ENCODE results near the gene SMIM22.

Gene SMIM22, protein sequence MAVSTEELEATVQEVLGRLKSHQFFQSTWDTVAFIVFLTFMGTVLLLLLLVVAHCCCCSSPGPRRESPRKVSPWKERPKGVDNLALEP

DNA sequence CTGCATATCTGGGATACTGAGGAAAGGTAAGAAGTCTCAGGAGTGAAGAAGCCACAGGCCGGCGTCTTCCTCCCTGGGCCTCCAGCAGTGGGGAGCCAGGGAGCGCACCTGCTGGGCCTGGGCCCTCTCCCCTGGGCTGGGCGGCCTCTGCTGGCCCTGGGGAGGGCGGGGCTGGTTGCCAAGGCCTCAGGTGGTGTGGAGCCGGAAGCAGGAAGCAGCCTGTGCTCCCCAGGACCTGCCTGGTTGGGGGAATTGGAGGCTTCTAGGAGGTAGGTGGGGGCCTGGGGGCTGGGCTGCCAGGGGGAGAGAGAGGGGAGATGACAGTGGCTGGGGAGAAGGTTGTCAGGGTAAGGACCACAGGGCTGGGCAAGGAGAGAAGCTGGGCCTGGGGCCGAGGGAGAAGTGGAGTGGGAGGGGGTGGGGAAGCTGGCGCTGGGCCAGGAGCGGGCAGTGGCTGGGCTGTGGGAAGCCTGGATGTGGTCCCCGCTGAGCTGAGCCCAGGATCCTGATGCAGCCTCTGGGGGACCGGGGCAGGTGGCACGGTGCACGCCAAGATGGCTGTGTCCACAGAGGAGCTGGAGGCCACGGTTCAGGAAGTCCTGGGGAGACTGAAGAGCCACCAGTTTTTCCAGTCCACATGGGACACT lies at the start of gene SMIM22:
SMIM22 (plus strand) TSS at position 189 of the 647 bp plus-strand sequence; CDS start at position 555, 366 bp downstream.
- DNase-seq: no peak

DNA sequence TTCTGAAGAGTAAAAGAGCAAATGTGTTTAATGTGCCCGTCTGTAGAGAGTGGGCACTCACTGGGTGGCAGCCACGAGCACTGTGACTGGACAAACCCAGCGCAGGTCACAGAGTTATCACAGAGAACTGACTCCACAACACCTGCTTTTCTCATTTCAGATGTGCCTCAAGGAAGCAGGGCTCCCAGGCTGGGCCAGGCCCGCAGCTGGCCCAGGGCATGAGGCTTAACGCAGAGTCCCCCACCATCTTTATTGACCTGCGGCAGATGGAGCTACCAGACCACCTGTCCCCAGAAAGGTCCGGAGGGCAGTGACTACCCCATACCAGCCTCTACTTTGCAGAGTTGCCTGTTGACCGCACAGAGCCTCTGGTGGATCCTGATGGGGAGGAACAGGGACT lies 49.0 kb upstream of the SMIM22 start:
- DNase-seq: no peak

DNA sequence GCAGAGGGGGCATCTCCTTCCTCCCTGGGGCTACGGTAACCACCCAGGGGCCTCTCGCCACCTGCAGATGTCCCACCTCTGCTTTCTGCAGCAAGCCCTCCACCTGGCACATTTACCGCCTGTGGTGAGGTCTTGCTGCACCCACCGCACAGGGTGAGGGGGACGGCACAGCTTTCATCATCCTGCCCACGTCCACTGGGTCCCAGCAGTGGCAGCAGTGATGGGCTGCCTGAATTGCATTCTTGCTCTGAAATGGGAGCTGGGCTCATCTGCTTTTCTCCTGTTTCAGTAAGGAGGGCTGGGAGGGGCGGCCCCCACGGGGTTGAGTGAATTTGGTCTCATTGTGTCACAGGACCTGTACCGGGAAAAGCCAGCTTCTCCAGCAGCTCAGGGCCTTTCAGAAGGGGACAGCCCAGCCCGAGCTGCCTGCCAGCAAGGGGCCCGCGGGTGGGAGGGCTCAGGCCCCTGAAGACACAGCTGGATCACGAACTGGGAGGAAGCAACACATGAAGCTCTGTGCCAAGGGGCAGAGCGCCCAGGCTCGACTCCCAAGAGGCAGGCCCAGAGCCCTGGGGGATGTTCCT lies 48.1 kb upstream of the SMIM22 start:
- DNase-seq: no peak

DNA sequence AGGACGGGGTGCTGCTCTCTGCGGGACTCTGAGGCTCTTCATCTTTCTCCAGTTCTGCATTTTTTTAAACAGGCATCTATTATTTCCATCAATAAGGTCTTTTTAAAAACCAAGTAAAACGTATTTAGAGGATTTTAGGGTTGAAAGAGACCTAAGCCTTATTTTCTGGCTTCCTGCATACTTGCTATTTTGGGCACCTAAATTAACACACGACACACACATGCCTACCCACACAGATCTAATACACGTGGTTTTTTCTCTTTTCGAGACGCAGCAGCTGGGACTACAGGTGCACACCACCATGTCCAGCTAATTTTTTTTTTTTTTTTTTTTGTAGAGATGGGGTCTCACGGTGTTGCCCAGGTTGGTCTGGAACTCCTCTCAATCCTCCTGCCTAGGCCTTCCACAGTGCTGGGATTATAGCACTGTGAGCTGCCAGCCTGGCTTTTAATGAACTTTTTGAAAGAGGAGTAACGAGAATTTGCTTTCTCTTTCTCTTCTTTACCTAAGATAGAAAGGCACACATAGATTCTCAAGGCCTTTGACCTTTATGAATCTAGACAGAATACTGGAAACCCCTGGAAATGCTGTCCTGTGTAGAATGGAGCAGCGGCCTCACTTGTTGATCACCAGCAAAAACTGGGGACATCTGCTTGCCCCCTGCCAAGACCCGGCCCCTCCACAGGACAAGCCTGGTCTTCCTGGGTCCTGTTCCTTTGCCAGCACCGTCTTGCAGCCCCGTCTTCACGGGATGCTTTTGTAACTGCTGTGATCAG lies 47.1 kb upstream of the SMIM22 start:
- DNase-seq: no peak

DNA sequence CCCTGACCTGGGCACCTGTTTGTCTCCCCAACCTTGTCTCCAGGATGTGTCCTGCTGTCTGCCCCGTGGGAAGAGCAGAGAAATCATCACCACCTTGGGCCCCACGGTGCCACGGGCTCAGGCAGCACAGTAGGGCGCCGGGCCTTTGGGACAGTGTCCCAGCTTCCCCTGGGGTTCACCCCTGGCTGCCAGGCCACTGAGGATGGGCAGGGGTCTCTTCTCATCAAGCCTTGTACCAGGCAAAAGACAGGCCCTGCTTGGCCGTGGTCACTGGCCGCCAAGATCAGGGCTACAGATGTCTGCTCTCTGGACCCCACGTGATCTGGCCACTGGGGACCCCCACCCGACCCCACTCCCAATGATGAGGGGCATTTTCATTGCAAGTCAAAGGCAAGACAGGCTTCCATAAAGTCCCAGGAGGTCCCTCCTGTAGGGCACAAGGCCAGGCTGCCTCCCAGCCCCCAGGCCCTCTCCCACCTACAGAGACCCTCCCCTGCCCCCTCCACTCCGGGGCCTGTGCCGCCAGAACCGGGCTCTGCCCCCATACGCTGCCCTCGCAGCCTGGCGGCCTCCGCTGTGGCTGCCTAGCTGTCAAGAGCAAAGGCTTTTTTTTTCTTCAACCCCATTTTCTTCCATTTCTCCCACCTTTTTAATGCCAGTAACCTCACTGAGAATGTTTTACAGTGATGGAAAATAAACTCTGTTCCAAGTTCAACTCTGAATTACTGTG lies 46.3 kb upstream of the SMIM22 start:
- no peak for DNase-seq

DNA sequence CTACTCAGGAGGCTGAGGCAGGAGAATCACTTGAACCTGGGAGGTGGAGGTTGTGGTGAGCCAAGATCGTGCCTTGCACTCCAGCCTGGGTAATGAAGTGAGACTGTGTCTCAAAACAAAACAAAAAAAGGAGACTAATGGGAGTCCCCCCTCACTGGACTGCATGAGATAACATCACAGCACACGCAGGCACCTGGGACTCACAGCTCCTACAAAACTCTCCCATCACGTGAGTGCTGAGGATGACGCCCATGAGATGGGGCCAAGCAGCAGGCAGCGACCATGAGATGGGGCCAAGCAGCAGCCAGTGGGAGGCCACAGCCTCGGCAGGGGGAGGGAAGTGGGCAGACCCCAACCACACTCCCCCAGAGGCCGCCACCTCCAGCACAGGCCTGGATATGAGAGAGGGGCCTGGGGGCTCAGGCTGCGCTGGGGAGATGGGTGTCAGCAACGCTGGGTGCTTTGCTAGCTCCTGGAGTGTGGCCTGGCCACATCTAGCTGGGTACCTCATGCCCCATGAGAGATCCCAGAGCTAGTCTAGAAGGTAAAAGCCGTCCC lies 45.4 kb upstream of the SMIM22 start:
- DNase-seq: no peak

DNA sequence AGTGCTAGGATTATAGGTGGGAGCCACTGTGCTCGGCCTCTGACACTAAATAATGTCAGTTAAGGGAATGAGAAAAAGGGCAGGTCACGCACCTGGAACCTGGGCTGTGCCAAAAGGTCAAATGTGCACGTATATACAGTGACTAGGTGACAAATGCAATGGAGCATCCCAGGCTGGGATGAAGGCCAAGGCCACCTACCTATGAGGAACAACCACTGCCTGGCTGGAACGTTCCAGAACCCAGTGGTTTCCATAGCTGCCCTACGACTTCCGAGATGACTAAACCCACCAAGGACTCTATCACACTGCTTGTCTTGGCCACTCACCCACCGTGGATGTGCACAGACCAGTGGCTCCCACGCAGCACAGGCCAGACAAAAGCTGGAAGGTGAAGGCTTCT lies 44.3 kb upstream of the SMIM22 start:
- DNase-seq: no peak

DNA sequence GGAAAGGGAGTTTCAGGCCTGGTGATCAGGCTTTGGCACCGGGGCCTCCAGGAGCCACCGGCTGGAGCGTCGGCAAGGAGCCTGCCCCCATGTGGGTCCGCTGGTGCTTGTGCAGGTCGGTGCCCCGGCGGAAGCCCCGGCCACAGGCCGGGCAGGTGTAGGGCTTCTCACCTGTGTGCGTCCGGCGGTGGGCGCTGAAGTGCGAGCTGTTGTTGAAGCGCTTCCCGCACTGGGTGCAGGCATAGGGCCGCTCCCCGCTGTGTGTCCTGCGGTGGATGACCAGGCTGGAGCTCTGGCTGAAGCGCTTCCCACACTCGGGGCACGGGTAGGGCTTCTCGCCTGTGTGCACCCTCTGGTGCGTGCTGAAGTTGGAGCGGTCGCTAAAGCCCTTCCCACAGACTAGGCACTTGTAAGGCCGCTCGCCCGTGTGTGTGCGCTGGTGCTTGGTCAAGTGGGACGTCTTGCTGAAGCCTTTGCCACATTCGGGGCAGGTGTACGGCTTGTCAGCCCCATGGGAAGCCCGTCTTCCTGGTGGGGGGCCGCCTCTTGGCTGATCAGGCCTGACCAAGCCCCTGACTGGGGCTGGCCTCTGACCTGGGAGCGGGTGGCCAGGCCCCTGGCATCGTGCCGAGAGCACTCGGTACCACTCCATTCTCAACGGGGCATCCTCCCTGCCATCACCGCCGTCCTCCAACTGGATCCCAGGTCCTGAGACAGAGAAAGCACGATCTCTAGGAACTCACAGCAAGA lies 42.6 kb upstream of the SMIM22 start:
- DNase-seq: no peak

DNA sequence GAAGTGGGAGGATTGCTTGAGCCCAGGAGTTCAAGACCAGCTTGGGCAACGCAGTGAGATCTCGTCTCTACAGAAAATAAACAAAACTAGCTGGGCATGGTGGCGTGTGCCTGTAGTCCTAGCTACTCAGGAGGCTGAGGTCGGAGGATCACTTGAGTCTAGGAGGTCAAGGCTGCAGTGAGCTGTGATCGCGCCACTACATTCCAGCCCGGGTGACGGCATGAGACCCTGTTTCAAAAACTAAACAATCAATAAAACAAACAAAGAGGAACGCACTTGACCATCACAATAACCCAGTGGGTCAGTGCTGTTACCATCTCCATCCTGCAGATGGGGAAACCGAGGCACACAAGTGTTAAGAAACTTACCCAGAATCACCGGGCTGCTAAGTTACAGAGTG lies 41.9 kb upstream of the SMIM22 start:
- no peak for DNase-seq

DNA sequence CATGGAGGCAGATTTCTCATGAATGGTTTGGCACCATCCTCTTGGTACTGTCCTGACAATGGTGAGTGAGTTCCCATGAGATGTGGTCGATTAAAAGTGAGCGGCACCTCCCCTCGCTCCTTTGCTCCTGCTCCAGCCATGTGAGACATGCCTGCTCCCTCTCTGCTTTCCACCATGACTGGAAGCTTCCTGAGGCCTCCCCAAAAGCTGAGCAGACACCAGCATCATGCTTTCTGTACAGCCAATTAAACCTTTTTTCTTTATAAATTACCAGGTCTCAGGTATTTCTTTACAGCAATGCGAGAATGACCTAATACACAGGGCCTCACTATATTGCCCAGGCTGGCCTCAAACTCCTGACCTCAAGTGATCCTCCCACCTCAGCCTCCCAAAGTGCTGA lies 40.3 kb upstream of the SMIM22 start:
- no peak for DNase-seq

DNA sequence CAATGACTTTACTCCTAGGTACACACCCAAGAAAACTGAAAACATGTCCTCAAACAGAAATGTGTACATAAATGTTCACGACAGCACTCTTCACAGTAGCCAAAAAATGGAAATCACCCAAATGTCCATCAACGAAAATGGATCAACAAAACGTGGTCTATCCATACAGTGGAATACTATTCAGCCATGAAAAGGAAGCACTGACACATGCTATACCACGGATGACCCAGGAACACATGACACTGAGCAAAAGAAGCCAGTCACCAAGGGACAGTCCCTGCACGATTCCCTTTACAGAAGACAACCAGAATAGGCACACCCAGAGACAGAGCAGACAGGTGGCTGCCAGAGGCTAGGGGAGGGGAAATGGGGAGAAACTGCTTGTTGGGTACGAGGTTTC lies 39.5 kb upstream of the SMIM22 start:
- DNase-seq: no peak

DNA sequence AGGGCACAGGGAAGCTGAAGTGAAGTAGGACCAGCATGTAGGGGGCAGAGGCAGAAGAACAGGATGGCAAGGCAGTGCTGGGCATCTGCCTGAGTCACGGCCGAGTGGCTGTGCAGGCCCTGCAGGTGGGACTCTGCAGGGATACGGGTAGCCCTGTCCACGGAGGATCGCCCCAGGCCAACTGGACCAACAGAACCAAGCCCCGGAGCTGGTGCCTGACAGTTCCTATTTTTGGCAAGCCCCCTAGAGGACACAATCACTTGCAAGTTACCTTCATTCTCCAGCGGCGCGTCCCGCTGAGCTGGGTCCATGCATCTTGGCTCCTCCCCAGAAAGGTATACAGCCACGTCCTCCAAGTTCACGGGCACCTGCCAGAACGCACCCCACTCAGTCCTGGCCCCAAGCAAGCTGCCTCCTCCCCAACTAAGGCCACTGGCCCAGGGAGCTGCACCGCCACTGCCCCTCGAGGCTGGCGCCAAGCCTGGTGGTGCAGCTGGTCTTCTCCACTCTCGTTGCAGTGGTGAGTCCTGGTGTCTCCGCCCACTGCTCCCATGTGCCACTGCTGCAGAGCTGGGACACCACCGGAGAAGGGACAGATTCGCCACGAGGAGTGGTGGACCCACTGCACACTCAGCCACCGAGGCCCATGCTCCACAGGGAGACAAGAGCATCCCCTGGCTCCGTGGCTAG lies 34.8 kb upstream of the SMIM22 start:
- DNase-seq: no peak

DNA sequence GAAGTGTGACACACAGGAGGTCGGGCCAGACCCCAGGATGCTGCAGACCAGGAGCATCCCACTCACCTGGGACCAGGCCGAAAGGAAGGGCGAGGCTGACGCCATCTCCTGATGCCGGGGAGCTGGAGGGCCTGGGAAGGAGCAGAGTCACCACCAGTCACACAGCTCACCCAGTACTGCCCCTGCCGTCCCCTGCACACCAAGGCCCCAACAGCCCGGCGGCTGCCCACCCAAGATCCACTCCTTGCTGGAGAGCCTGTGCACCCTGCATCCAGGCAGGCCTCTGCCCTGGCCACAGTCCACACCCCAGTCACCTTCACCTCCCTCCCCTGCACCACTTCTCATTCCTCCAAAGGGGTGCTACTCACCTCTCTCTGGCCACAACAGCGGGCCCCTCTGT lies 33.0 kb upstream of the SMIM22 start:
- DNase-seq: no peak

DNA sequence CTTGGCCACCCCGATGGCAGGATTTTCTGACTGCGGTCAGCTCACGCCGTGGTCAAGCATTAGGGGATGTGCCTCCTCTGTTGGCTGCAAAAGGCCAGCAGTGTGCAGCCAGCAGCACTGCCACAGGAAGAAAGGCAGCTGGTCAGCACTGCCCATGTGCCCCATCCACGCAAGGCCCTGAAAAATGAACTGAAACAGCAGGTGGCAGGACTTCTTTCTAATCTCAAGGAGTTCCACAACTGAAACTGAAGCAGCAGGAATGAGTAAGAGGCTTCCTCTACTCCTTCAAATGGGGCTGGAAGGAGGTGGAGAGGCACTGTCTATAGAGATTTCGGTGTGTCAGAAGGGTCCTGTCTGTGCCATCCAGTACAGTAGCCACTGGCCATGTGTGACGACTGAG lies 31.4 kb upstream of the SMIM22 start:
- DNase-seq: no peak

DNA sequence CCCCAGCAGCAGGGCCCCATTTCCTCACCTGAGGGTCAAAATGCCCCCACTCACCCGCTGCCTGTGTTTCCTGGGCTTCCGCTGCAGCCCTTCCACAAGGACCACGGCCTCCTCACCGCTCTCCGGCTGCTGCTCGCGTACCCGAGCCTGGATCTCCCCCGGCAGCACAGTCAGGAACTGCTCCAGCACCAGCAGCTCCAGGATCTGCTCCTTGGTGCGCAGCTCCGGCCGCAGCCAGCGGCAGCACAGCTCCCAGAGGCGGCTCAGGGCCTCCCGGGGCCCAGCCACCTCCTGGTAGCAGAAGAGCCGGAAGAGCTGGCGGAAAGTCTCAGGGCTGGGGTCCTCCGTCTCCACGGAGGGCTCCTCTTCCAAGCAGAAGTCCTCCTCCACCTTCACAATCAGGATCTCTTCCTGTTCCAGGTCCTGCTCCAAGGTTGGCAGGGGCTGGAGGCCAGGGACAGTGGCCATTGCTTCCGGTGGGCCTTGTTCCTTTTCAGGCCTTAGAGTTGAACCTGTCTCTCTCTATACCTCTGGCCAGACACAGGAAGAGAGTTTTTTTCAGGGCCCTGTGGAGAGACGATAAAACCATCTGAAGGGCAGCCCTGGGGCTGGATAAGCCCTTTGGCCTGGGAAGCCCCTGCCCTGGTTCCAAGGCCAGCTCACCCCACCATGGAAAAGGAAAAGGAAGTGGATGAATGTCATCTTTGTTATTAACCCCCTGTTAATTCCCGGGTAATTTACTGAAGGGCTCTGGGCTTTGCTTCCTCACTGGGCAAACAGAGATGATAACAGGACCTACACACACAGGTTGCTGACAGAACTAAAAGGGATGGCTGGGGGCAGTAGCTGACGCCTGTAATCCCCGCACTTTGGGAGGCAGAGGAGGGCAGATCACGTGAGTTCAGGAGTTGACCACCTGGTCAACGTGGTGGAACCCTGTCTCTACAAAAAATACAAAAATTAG lies 29.4 kb upstream of the SMIM22 start:
- DNase-seq: no peak

DNA sequence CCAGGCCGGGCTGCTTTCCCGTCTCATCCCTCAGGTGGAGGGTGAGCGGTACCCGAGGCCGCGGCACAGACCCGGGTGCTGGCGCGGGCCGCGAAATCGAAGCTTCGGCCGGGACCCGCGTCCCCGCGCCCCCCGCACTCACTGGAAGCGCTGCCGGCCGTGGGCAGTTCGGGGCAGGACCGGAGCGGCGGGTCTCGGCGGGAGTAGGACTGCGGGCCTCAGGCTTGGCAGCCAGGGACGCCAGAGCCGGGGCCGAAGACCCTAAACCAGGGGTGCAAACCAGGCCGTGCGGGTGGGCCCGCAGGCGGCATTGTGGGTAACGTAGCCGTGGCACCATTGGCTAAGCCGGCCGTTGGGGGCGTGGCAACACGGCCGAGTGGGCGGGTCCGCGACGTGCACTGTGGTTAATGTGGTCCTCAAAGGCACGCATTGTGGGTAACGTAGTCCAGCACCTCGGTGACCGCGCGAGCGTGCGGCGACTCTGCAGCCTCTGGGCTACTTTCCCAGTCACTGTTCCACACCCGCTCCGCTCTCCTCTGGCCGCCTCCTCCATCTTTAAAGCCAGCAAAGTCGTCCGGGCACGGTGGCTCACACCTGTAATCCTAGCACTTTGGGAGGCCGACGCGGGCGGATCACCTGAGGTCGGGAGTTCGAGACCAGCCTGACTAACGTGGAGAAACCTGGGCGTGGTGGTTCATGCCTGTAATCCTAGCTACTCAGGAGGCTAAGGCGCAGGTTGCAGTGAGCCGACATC lies 28.1 kb upstream of the SMIM22 start, which contains the start of gene ZNF500:
ZNF500 (minus strand) TSS at position 288 of the 754 bp plus-strand sequence. CDS start 1,184 bp downstream, outside the sequence.
- peak; percentile 89 for DNase-seq

DNA sequence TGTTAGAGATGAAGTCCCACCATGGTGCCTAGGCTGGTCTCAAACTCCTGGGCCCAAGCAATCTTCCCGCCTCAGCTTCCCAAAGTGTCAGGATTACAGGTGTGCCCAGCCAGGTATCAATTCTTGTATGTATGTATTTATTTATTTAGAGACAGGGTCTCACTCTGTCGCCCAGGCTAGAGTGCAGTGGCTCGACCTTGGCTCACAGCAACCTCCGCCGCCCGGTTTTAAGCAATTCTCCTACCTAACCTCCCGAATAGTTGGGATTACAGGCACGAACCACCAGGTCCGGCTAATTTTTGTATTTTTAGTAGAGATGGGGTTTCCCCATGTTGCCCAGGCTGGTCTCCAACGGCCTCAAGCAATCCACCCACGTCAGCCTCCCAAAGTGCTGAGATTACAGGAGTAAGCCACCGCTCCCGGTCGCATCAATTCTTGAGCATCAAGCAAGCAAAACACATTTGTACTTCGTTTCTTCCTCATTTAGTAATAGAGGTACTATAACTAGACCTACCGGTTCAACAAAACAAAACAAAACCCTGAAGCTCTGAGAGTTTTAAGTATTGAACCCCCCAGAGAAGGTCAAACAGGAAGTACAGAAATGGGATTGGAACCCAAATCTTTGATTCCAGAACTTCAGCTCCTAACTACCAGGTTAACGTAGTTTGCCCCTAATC lies 27.2 kb upstream of the SMIM22 start:
- DNase-seq: no peak

DNA sequence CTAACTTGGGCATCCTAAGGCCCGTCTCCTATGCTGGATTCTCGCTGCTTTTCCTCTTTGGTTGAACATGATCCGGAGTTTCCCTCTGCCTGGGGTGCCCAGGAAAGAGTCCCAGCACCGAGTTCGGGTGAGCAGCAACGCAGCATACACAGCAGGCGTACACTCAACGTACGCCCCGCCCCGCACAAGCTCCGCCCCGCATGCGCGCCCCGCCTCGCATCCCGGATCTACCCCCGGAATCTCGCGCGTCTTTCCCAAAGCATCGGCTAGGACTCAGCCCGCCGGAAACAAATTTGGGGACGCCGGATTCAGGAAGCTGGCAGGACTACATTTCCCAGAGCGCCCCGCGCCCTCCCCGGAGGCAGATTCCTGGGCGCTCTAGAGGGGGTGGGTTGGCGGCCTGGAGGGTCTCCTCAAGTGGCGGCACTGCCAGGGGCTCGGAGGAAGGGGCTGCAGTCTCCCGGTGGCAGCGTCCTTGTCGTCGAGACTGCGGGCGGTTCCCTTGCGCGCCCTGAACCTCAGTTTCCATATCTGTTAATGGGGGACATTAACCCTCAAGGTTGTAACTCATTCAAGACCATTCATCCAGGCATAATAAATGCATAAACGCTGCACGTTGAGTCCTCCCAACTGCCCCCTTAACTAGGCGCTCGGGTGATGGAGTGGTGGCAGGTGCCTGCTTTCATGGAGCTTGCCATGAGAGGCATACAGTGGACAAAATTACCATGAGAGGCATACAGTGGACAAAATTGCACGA lies 26.4 kb upstream of the SMIM22 start:
- peak; percentile 82 for DNase-seq

All from GOT3 (cell line).